K562 (cell line): Measurements from ENCODE around the gene CEP76. TPM values are rescaled to one million over a fixed set of nuclear protein-coding genes. Genes with fewer than 3 reads are reported as not detected.
A peak's percentile ranks its signal among the peaks of the same experiment; 100 is the strongest.

Experiments used
- ARID2 ChIP-seq: fragments of 450-650 bp; IDR thresholded peaks from 2 replicates; pipeline ENCODE4 v1.6.1; 2017; ENCODE audit warnings: antibody characterized with exemption, mild to moderate bottlenecking
- BRF1 ChIP-seq: IDR thresholded peaks from 3 replicates; pipeline ENCODE4 v1.6.1; 2011; ENCODE audit warnings: borderline replicate concordance, mild to moderate bottlenecking; ENCODE audit not compliant: insufficient read length; ENCODE audit errors: extremely low read depth
- CEBPB ChIP-seq: fragments of 450-650 bp; IDR thresholded peaks from 2 replicates; pipeline ENCODE4 v1.6.1; 2016; ENCODE audit warnings: missing genetic modification characterization, missing compliant biosample characterization
- CREB3L1 ChIP-seq: fragments of 450-650 bp; IDR thresholded peaks from 2 replicates; pipeline ENCODE4 v1.6.1; 2014; ENCODE audit warnings: low read depth, mild to moderate bottlenecking, moderate library complexity, borderline replicate concordance
- FOXK1 ChIP-seq: sonication (generic); formaldehyde crosslinking; IDR thresholded peaks from 2 replicates; pipeline ENCODE4 v1.8.0; 2022; ENCODE audit warnings: missing genetic modification reagents, mild to moderate bottlenecking, borderline replicate concordance
- HIVEP1 ChIP-seq: fragments of 250-450 bp; sonication (Bioruptor Pico); IDR thresholded peaks from 2 replicates; pipeline ENCODE4 v1.4.0; 2020; ENCODE audit warnings: mild to moderate bottlenecking
- KLF16 ChIP-seq: IDR thresholded peaks from 2 replicates; pipeline ENCODE4 v1.6.1; 2016; ENCODE audit warnings: antibody characterized with exemption
- POLR2B ChIP-seq: fragments of 450-650 bp; IDR thresholded peaks from 2 replicates; pipeline ENCODE4 v1.6.1; 2018; ENCODE audit warnings: low read depth; ENCODE audit not compliant: partially characterized antibody
- RAD21 ChIP-seq, 2 experiments: fragments of 250-450 bp in 1 of 2; fragments of 450-650 bp in 1 of 2; sonication (Bioruptor Pico) in 1 of 2; formaldehyde crosslinking in 1 of 2; IDR thresholded peaks in 1 of 2; conservative IDR thresholded peaks in 1 of 2; 2 replicates each; pipeline versions ENCODE4 v1.4.0 to v1.8.0; 2020 to 2022; ENCODE audit warnings: mild to moderate bottlenecking in 2 of 2, moderate library complexity in 1 of 2
- SMC3 ChIP-seq: conservative IDR thresholded peaks from 2 replicates; pipeline ENCODE4 v1.6.1; 2011; ENCODE audit warnings: low read depth, low read length, improper control_type of control experiment; ENCODE audit not compliant: insufficient read depth
- THRAP3 ChIP-seq: fragments of 450-650 bp; IDR thresholded peaks from 2 replicates; pipeline ENCODE4 v1.6.1; 2016; ENCODE audit warnings: mild to moderate bottlenecking, inconsistent platforms, borderline replicate concordance
- ZNF143 ChIP-seq: sonication (generic); formaldehyde crosslinking; IDR thresholded peaks from 2 replicates; pipeline ENCODE4 v1.9.0; 2022; ENCODE audit warnings: mild to moderate bottlenecking, missing genetic modification reagents
- ZNF197 ChIP-seq: fragments of 200-800 bp; sonication (Bioruptor generic); IDR thresholded peaks from 2 replicates; pipeline ENCODE4 v1.6.1; 2016; ENCODE audit warnings: low read depth, missing genetic modification characterization, missing compliant biosample characterization
- ZNF512 ChIP-seq: IDR thresholded peaks from 2 replicates; pipeline ENCODE4 v1.6.1; 2016; ENCODE audit warnings: missing genetic modification characterization, missing compliant biosample characterization
- polyA plus RNA-seq, 8 experiments: library from polyadenylated mRNA; depleted of rRNA in 4 of 8; stranded (reverse) in 5 of 8; unstranded in 3 of 8; fragments of >200 nt; fragmentation: Nextera tagmentation in 2 of 8; fragmentation: Illumina TruSeq in 1 of 8; extraction: Ambion mirVana in 2 of 8; extraction: Trizol in 1 of 8; gene quantifications; 2 replicates each; pipeline versions ENCODE4 v1.2.1 to v1.2.3, GENCODE V29; 2011 to 2014; ENCODE audit warnings: inconsistent platforms in 1 of 8, missing spikeins in 1 of 8
- total RNA-seq, 7 experiments: library from RNA; depleted of rRNA in 6 of 7; stranded (reverse); fragments of >200 nt in 6 of 7; fragmentation: Illumina TruSeq in 2 of 7; extraction: Trizol in 2 of 7; gene quantifications; 2 replicates each; pipeline versions ENCODE4 v1.2.1 to v1.2.3, GENCODE V29; 2011 to 2021; ENCODE audit warnings: low replicate concordance in 1 of 7
- TF ChIP-seq, protein P1 (sequence below): fragments of 450-650 bp; IDR thresholded peaks from 2 replicates; pipeline ENCODE4 v1.6.1; 2017; ENCODE audit warnings: antibody characterized with exemption
- TF ChIP-seq, protein P2 (sequence below): fragments of 200-800 bp; sonication (Bioruptor generic); IDR thresholded peaks from 2 replicates; pipeline ENCODE4 v1.6.1; 2016; ENCODE audit warnings: missing genetic modification characterization, missing compliant biosample characterization

CEP76 gene
- total and polyA plus RNA-seq, 9 of the 15 experiments (the other 6 are each of a cell fraction or from before 2014, with no cell fraction given): 5.3 to 27.3 (median 19.3) TPM

- TF ChIP-seq HIVEP1: no peak
- no peak for TF ChIP-seq ZNF143 (CRISPR knock-in tag)
- no peak for TF ChIP-seq ZNF512 (tag)
- TF ChIP-seq FOXK1 (CRISPR knock-in tag): no peak
- peak; percentile 21 for TF ChIP-seq POLR2B
- TF ChIP-seq, protein P1, sequence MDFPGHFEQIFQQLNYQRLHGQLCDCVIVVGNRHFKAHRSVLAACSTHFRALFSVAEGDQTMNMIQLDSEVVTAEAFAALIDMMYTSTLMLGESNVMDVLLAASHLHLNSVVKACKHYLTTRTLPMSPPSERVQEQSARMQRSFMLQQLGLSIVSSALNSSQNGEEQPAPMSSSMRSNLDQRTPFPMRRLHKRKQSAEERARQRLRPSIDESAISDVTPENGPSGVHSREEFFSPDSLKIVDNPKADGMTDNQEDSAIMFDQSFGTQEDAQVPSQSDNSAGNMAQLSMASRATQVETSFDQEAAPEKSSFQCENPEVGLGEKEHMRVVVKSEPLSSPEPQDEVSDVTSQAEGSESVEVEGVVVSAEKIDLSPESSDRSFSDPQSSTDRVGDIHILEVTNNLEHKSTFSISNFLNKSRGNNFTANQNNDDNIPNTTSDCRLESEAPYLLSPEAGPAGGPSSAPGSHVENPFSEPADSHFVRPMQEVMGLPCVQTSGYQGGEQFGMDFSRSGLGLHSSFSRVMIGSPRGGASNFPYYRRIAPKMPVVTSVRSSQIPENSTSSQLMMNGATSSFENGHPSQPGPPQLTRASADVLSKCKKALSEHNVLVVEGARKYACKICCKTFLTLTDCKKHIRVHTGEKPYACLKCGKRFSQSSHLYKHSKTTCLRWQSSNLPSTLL: no peak
- TF ChIP-seq RAD21 (CRISPR knock-in tag; conservative IDR thresholded peaks at IDR 0.05 in 1 of 2, IDR thresholded peaks at IDR 0.05 in 1 of 2): peak; percentile 90 to 92
- 0 out of 2 replicates have a peak, but pooled peaks have one; percentile 37 for TF ChIP-seq KLF16
- no peak for TF ChIP-seq CREB3L1
- peak; percentile 81 for TF ChIP-seq ARID2
- TF ChIP-seq SMC3: peak; percentile 94
- TF ChIP-seq CEBPB: peak; percentile 75
- TF ChIP-seq ZNF197 (CRISPR knock-in tag): no peak
- TF ChIP-seq, protein P2, sequence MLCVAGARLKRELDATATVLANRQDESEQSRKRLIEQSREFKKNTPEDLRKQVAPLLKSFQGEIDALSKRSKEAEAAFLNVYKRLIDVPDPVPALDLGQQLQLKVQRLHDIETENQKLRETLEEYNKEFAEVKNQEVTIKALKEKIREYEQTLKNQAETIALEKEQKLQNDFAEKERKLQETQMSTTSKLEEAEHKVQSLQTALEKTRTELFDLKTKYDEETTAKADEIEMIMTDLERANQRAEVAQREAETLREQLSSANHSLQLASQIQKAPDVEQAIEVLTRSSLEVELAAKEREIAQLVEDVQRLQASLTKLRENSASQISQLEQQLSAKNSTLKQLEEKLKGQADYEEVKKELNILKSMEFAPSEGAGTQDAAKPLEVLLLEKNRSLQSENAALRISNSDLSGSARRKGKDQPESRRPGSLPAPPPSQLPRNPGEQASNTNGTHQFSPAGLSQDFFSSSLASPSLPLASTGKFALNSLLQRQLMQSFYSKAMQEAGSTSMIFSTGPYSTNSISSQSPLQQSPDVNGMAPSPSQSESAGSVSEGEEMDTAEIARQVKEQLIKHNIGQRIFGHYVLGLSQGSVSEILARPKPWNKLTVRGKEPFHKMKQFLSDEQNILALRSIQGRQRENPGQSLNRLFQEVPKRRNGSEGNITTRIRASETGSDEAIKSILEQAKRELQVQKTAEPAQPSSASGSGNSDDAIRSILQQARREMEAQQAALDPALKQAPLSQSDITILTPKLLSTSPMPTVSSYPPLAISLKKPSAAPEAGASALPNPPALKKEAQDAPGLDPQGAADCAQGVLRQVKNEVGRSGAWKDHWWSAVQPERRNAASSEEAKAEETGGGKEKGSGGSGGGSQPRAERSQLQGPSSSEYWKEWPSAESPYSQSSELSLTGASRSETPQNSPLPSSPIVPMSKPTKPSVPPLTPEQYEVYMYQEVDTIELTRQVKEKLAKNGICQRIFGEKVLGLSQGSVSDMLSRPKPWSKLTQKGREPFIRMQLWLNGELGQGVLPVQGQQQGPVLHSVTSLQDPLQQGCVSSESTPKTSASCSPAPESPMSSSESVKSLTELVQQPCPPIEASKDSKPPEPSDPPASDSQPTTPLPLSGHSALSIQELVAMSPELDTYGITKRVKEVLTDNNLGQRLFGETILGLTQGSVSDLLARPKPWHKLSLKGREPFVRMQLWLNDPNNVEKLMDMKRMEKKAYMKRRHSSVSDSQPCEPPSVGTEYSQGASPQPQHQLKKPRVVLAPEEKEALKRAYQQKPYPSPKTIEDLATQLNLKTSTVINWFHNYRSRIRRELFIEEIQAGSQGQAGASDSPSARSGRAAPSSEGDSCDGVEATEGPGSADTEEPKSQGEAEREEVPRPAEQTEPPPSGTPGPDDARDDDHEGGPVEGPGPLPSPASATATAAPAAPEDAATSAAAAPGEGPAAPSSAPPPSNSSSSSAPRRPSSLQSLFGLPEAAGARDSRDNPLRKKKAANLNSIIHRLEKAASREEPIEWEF: no peak
- TF ChIP-seq BRF1: no peak
- TF ChIP-seq THRAP3: no peak
Observed at GRCh38 chr18:12726774-12727550, 24.4 kb upstream of the CEP76 start (continued).
